Endothelial cell of umbilical vein (primary cell): ENCODE results near the gene PPFIA2. TPM values are rescaled to one million over a fixed set of nuclear protein-coding genes. Genes with fewer than 3 reads are reported as not detected.

Source experiments
- BruUV-seq: library from RNA; stranded (reverse); fragments of 400-500 nt; replicated peaks from 2 replicates; lab custom pipeline; 2021; lab: Mats Ljungman, UMichigan
- CTCF ChIA-PET: fragments of 300-600, 350-600 bp; sonication (Branson Sonifier 250); formaldehyde crosslinking; loops from one replicate; lab custom pipeline; 2021; ENCODE audit warnings: antibody characterized with exemption, inconsistent platforms; lab: Charles Lee
- POLR2A ChIA-PET: fragments of 300-600, 350-600 bp; sonication (Branson Sonifier 250); formaldehyde crosslinking; loops from one replicate; lab custom pipeline; 2021; ENCODE audit warnings: antibody characterized with exemption, inconsistent platforms; lab: Charles Lee
- DNase-seq: peaks from one replicate; pipeline ENCODE4 v3.0.0-alpha.2; 2011; ENCODE audit warnings: low read depth, low spot score
- FAIRE-seq: peaks from 2 replicates; lab custom pipeline; 2011; peaks lifted over from hg19 to GRCh38; lab: Jason Lieb, UNC
- H2AFZ ChIP-seq: 2 replicates; pipeline ENCODE4 v1.6.0; 2012; ENCODE audit warnings: low read depth, low read length, control low read depth, inconsistent platforms
- H3K27ac ChIP-seq: 2 replicates; pipeline ENCODE4 v1.5.1; 2011; ENCODE audit warnings: low read depth, mild to moderate bottlenecking, control low read depth, low read length, moderate library complexity; ENCODE audit not compliant: insufficient read depth
- H3K27me3 ChIP-seq, 2 experiments: 2 replicates each; pipeline versions ENCODE4 v1.6.0 to v1.6.1; 2011; ENCODE audit warnings: low read length in 2 of 2, mixed read lengths in 1 of 2; ENCODE audit not compliant: control insufficient read depth in 2 of 2, insufficient read depth in 2 of 2
- H3K36me3 ChIP-seq, 2 experiments: 2 replicates in 1 of 2; 3 replicates in 1 of 2; pipeline ENCODE4 v1.5.1; 2011; ENCODE audit warnings: low read length in 2 of 2, mild to moderate bottlenecking in 1 of 2, moderate library complexity in 1 of 2; ENCODE audit not compliant: control insufficient read depth in 2 of 2, insufficient read depth in 2 of 2; ENCODE audit errors: extremely low read depth in 1 of 2
- H3K4me1 ChIP-seq: 3 replicates; pipeline ENCODE4 v1.5.1; 2011; ENCODE audit warnings: mild to moderate bottlenecking, low read length; ENCODE audit not compliant: control insufficient read depth, insufficient read depth; ENCODE audit errors: extremely low read depth
- H3K4me2 ChIP-seq: 2 replicates; pipeline ENCODE4 v1.6.1; 2011; ENCODE audit warnings: low read length, control low read depth, mixed read lengths; ENCODE audit not compliant: insufficient read depth
- H3K4me3 ChIP-seq, 3 experiments: fragments of 200-600 bp in 1 of 3; sonication (generic), shearing (Covaris generic) in 1 of 3; replicated peaks in 1 of 3; 2 replicates each; pipeline ENCODE4 v1.5.1; 2011 to 2016; ENCODE audit warnings: control low read depth in 3 of 3, low read length in 3 of 3, mild to moderate bottlenecking in 2 of 3, inconsistent platforms in 1 of 3, low read depth in 1 of 3, moderate library complexity in 1 of 3; ENCODE audit not compliant: insufficient read depth in 1 of 3
- H3K79me2 ChIP-seq: 2 replicates; pipeline ENCODE4 v1.6.0; 2012; ENCODE audit warnings: low read length, inconsistent platforms; ENCODE audit not compliant: control insufficient read depth, insufficient read depth
- H3K9ac ChIP-seq: replicated peaks from 2 replicates; pipeline ENCODE3; 2011; ENCODE audit warnings: low read length, control low read depth; ENCODE audit not compliant: insufficient read depth; ENCODE audit errors: extremely low read depth
- H3K9me1 ChIP-seq: replicated peaks from 3 replicates; pipeline ENCODE4 v1.6.0; 2011; ENCODE audit warnings: mild to moderate bottlenecking, low read length; ENCODE audit not compliant: control insufficient read depth, insufficient read depth; ENCODE audit errors: extremely low read depth
- H3K9me3 ChIP-seq: replicated peaks from 2 replicates; pipeline ENCODE4 v1.5.1; 2012; ENCODE audit warnings: low read length, inconsistent platforms; ENCODE audit not compliant: control insufficient read depth, insufficient read depth
- H4K20me1 ChIP-seq: replicated peaks from 2 replicates; pipeline ENCODE3; 2011; ENCODE audit warnings: mild to moderate bottlenecking, low read length; ENCODE audit not compliant: control insufficient read depth, insufficient read depth; ENCODE audit errors: extremely low read depth
- CTCF ChIP-seq, 2 donors: IDR thresholded peaks; 1 replicate in 1 of 2; 2 replicates in 1 of 2; pipeline ENCODE4 v1.5.1; 2011; ENCODE audit warnings: low read length in 2 of 2, mild to moderate bottlenecking in 2 of 2, moderate library complexity in 2 of 2, control low read depth in 1 of 2, inconsistent platforms in 1 of 2, low read depth in 1 of 2; ENCODE audit not compliant: insufficient read depth in 1 of 2; ENCODE audit errors: extremely low read depth in 1 of 2
- EZH2 ChIP-seq: IDR thresholded peaks from 2 replicates; pipeline ENCODE4 v1.6.1; 2012; ENCODE audit warnings: borderline replicate concordance, low read depth, mild to moderate bottlenecking, moderate library complexity, low read length, inconsistent platforms; ENCODE audit not compliant: severe bottlenecking
- MYC ChIP-seq: IDR thresholded peaks from one replicate; pipeline ENCODE4 v1.6.1; 2011; ENCODE audit warnings: mild to moderate bottlenecking, low read depth, low read length
- dilution Hi-C: fragments of 300-500 bp; cut with MboI; formaldehyde crosslinking; loops from one replicate; pipeline ENCODE4 v1.15.0; 2019; ENCODE audit warnings: low sequenced_read_pairs; ENCODE audit not compliant: extremely low pct_ligation_motif_present
- intact Hi-C: fragments of 100-400 bp; cut with micrococcal nuclease; formaldehyde crosslinking; loops from one replicate; pipeline ENCODE4 v1.10.0; 2022
- polyA plus RNA-seq, 4 experiments: library from polyadenylated mRNA; depleted of rRNA in 3 of 4; stranded (reverse) in 3 of 4; unstranded in 1 of 4; fragments of >200 nt; gene quantifications; 2 replicates each; pipeline versions ENCODE4 v1.2.1 to v1.2.3, GENCODE V29; 2011 to 2012; ENCODE audit warnings: missing spikeins in 1 of 4
- total RNA-seq: library from RNA; stranded (reverse); gene quantifications from 2 replicates; pipeline ENCODE4 v1.2.3, GENCODE V29; 2021

PPFIA2 gene
- total and polyA plus RNA-seq, 2 donors (not counting 3 experiments of a cell fraction or from before 2014, with no cell fraction given) = not detected

GRCh38 chr12:81615026-81615588, 144.0 kb downstream of the PPFIA2 start:
- no peak overlapping the region for H3K4me3 ChIP-seq
- no peaks in the 10 kb centered on the region for H3K4me1 ChIP-seq
- no peak overlapping the region for H3K4me2 ChIP-seq
- no peaks in the 10 kb centered on the region for H3K9me1 ChIP-seq
- no peaks in the 10 kb centered on the region for H3K27me3 ChIP-seq
- no peak overlapping the region for H2AFZ ChIP-seq
- POLR2A ChIA-PET = no interaction called here
- no peak overlapping the region for H3K27ac ChIP-seq
- TF ChIP-seq MYC = no peak
- no peak for TF ChIP-seq CTCF (IDR thresholded peaks at IDR 0.05; ENCODE audit: extremely low read depth in 1 of 2, insufficient read depth in 1 of 2, low read depth in 1 of 2, low read length in 2 of 2)
- TF ChIP-seq EZH2 = no peak
- no peaks in the 10 kb centered on the region for H3K79me2 ChIP-seq
- no peak for FAIRE-seq
- no peaks in the 10 kb centered on the region for H3K9me3 ChIP-seq
- no peaks in the 10 kb centered on the region for H4K20me1 ChIP-seq
- dilution Hi-C loops = no loop called here
- CTCF ChIA-PET = no interaction called here
- no peak overlapping the region for H3K9ac ChIP-seq
- BruUV-seq = no TSS peak
- H3K36me3 ChIP-seq = no peaks in the 10 kb centered on the region
- intact Hi-C loops = no loop called here
- DNase-seq = no peak
